HCT116 (cell line): ENCODE data around the gene TSPEAR. TPM values are rescaled to one million over a fixed set of nuclear protein-coding genes. Genes with fewer than 3 reads are reported as not detected.
"Not testable (repeated sequence)": the region's sequence is repeated elsewhere in the genome, so short reads cannot be mapped to it uniquely, and the experiment has no call there.

ENCODE experiments used
- ATAC-seq: fragments of 200-7000 bp; cut with Tn5 transposase; 2 replicates; pipeline ENCODE4 v1.9.1; 2020; ENCODE audit warnings: mild to moderate bottlenecking, moderate library complexity
- BruUV-seq: library from RNA; stranded (reverse); fragments of 400-500 nt; replicated peaks from 2 replicates; lab custom pipeline; 2021; lab: Mats Ljungman, UMichigan
- CTCF ChIA-PET: fragments of 300-600 bp; sonication (Branson Sonifier 250); formaldehyde crosslinking; loops from one replicate; lab custom pipeline; 2021; ENCODE audit warnings: antibody characterized with exemption; lab: Charles Lee
- POLR2A ChIA-PET: fragments of 300-600, 350-600 bp; sonication (Branson Sonifier 250); formaldehyde crosslinking; loops from one replicate; lab custom pipeline; 2021; ENCODE audit warnings: antibody characterized with exemption; lab: Charles Lee
- RAD21 ChIA-PET, 2 experiments: fragments of 300-600 bp; sonication (Branson Sonifier 250); formaldehyde crosslinking; loops; one replicate each; lab custom pipeline; 2023; ENCODE audit warnings: low total read pairs in 2 of 2; ENCODE audit not compliant: uncharacterized antibody in 2 of 2, unreplicated experiment in 2 of 2, low non-redundant PET in 1 of 2; lab: Charles Lee
- DNase-seq: peaks from one replicate; pipeline ENCODE4 v3.0.0-alpha.2; 2010; ENCODE audit warnings: low read depth, low spot score
- H2AFZ ChIP-seq: fragments of 200-600 bp; shearing (Covaris generic), sonication (generic); 2 replicates; pipeline ENCODE4 v1.6.1; 2017; ENCODE audit warnings: low read depth, mixed run types, mixed read lengths, antibody characterized with exemption, low read length; ENCODE audit not compliant: poor library complexity, severe bottlenecking
- H3K27ac ChIP-seq: 2 replicates; pipeline ENCODE4 v1.5.1; 2012; ENCODE audit warnings: low read depth, low read length
- H3K27me3 ChIP-seq: fragments of 200-600 bp; sonication (generic); 2 replicates; pipeline ENCODE4 v1.6.1; 2016; ENCODE audit warnings: mixed run types, low read length, mixed read lengths; ENCODE audit not compliant: insufficient read depth
- H3K36me3 ChIP-seq, 2 experiments: fragments of 200-500 bp in 1 of 2; fragments of 200-600 bp in 1 of 2; sonication (Bioruptor generic) in 1 of 2; sonication (generic) in 1 of 2; 2 replicates each; pipeline versions ENCODE4 v1.5.1 to v1.6.1; 2014 to 2016; ENCODE audit warnings: low read length in 2 of 2, inconsistent platforms in 1 of 2, mixed read lengths in 1 of 2, mixed run types in 1 of 2; ENCODE audit not compliant: insufficient read depth in 2 of 2, control insufficient read depth in 1 of 2
- H3K4me1 ChIP-seq, 2 experiments: fragments of 200-600 bp in 1 of 2; sonication (generic) in 1 of 2; 2 replicates each; pipeline versions ENCODE4 v1.5.1 to v1.6.1; 2012 to 2017; ENCODE audit warnings: low read length in 2 of 2, inconsistent platforms in 1 of 2, mild to moderate bottlenecking in 1 of 2, mixed read lengths in 1 of 2, mixed run types in 1 of 2, moderate library complexity in 1 of 2; ENCODE audit not compliant: insufficient read depth in 2 of 2, control insufficient read depth in 1 of 2
- H3K4me2 ChIP-seq: fragments of 200-600 bp; sonication (generic); 2 replicates; pipeline ENCODE4 v1.6.1; 2017; ENCODE audit warnings: mixed run types, low read length, mixed read lengths
- H3K4me3 ChIP-seq, 2 experiments: fragments of 200-600 bp in 1 of 2; sonication (generic) in 1 of 2; replicated peaks in 1 of 2; 2 replicates each; pipeline ENCODE4 v1.5.1; 2011 to 2016; ENCODE audit warnings: low read length in 2 of 2, control low read depth in 1 of 2, low read depth in 1 of 2, mild to moderate bottlenecking in 1 of 2, mixed read lengths in 1 of 2, mixed run types in 1 of 2
- H3K79me2 ChIP-seq: fragments of 200-600 bp; sonication (generic); 2 replicates; pipeline ENCODE4 v1.6.1; 2017; ENCODE audit warnings: mild to moderate bottlenecking, mixed run types, low read length, moderate library complexity, mixed read lengths; ENCODE audit not compliant: insufficient read depth
- H3K9ac ChIP-seq: fragments of 200-600 bp; sonication (generic); 2 replicates; pipeline ENCODE4 v1.6.1; 2016; ENCODE audit warnings: low read length, mixed read lengths
- H3K9me2 ChIP-seq: fragments of 200-600 bp; sonication (generic), shearing (Covaris generic); 2 replicates; pipeline ENCODE4 v1.6.1; 2017; ENCODE audit warnings: mixed run types, mild to moderate bottlenecking, moderate library complexity; ENCODE audit not compliant: insufficient read depth
- H3K9me3 ChIP-seq, 2 experiments: fragments of 200-500 bp in 1 of 2; fragments of 200-600 bp in 1 of 2; sonication (Bioruptor generic) in 1 of 2; sonication (generic) in 1 of 2; 2 replicates each; pipeline ENCODE4 v1.6.1; 2014 to 2017; ENCODE audit warnings: low read length in 2 of 2, mixed read lengths in 2 of 2, inconsistent platforms in 1 of 2, low read depth in 1 of 2, mild to moderate bottlenecking in 1 of 2, mixed run types in 1 of 2, moderate library complexity in 1 of 2; ENCODE audit not compliant: control insufficient read depth in 1 of 2, insufficient read depth in 1 of 2
- H4K20me1 ChIP-seq: fragments of 200-600 bp; sonication (generic), shearing (Covaris generic); 2 replicates; pipeline ENCODE4 v1.6.1; 2017; ENCODE audit warnings: mixed run types, mild to moderate bottlenecking, moderate library complexity; ENCODE audit not compliant: insufficient read depth
- CEBPB ChIP-seq: IDR thresholded peaks from 2 replicates; pipeline ENCODE4 v1.6.1; 2012; ENCODE audit warnings: low read depth
- EGR1 ChIP-seq: IDR thresholded peaks from 2 replicates; pipeline ENCODE4 v1.6.1; 2012; ENCODE audit warnings: low read depth
- ELF1 ChIP-seq: IDR thresholded peaks from 2 replicates; pipeline ENCODE4 v1.6.1; 2012; ENCODE audit warnings: low read depth, borderline replicate concordance
- EZH2 ChIP-seq: fragments of 200-600 bp; sonication (generic); IDR thresholded peaks from 2 replicates; pipeline ENCODE4 v1.6.1; 2017; ENCODE audit warnings: antibody characterized with exemption, mixed run types
- JUND ChIP-seq: IDR thresholded peaks from 2 replicates; pipeline ENCODE4 v1.6.1; 2012
- MAX ChIP-seq: IDR thresholded peaks from 2 replicates; pipeline ENCODE4 v1.6.1; 2012
- POLR2AphosphoS5 ChIP-seq: IDR thresholded peaks from 2 replicates; pipeline ENCODE4 v1.6.1; 2011; ENCODE audit warnings: mild to moderate bottlenecking, low read depth, low read length, moderate library complexity
- SP1 ChIP-seq: IDR thresholded peaks from 2 replicates; pipeline ENCODE4 v1.6.1; 2012; ENCODE audit warnings: low read depth
- SRF ChIP-seq: IDR thresholded peaks from 2 replicates; pipeline ENCODE4 v1.6.1; 2012; ENCODE audit warnings: low read depth
- TCF7L2 ChIP-seq: IDR thresholded peaks from 2 replicates; pipeline ENCODE4 v1.7.0; 2011; ENCODE audit warnings: borderline replicate concordance, inconsistent platforms; ENCODE audit not compliant: insufficient read depth, insufficient read length; ENCODE audit errors: extremely low read depth
- YY1 ChIP-seq: IDR thresholded peaks from 2 replicates; pipeline ENCODE4 v1.6.1; 2011; ENCODE audit warnings: low read length, low read depth, moderate library complexity, mild to moderate bottlenecking; ENCODE audit not compliant: insufficient replicate concordance; ENCODE audit errors: extremely low read depth
- ZNF274 ChIP-seq: fragments of 200-500 bp; sonication (Bioruptor generic); IDR thresholded peaks from 2 replicates; pipeline ENCODE4 v1.6.1; 2014; ENCODE audit warnings: mild to moderate bottlenecking, low read depth, low read length, inconsistent platforms
- intact Hi-C: fragments of 100-400 bp; cut with micrococcal nuclease; formaldehyde crosslinking; loops from 2 replicates; pipeline ENCODE4 v1.10.0; 2022
- total RNA-seq: library from RNA; stranded (reverse); gene quantifications from one replicate; pipeline ENCODE4 v1.2.1, GENCODE V29; 2021; ENCODE audit not compliant: unreplicated experiment

Gene TSPEAR
- total RNA-seq, 1 experiment from 2014 or later: not detected

GRCh38 chr21:44648557-44649311, 62.6 kb downstream of the TSPEAR start:
- no peak for ATAC-seq
- Histone ChIP-seq H3K4me2 (no peak overlapping the region), H3K4me3 (no peak overlapping the region), H2AFZ (no peak overlapping the region), H3K9me3 (peaks cover 4 to 15% of the 10 kb centered on the region in 2 experiments; a peak in 2 of 4 replicates), H3K9me2 (no peaks in the 10 kb centered on the region), H4K20me1 (no peaks in the 10 kb centered on the region), H3K4me1 (no peaks in the 10 kb centered on the region), H3K9ac (no peak overlapping the region), H3K27me3 (no peaks in the 10 kb centered on the region), H3K79me2 (no peaks in the 10 kb centered on the region), H3K27ac (no peak overlapping the region), H3K36me3 (no peaks in the 10 kb centered on the region)
- ChIA-PET RAD21 (no interaction called here), CTCF (no interaction called here), POLR2A (no interaction called here)
- TF ChIP-seq MAX: no peak
- TF ChIP-seq ZNF274: no peak
- no peak for TF ChIP-seq JUND
- TF ChIP-seq SRF: no peak
- no peak for TF ChIP-seq YY1
- TF ChIP-seq POLR2AphosphoS5: no peak
- TF ChIP-seq EGR1: no peak
- no peak for TF ChIP-seq SP1
- intact Hi-C loops: no loop called here
- DNase-seq: no peak
- no TSS peak for BruUV-seq

- Histone ChIP-seq H2AFZ (no peak overlapping the region), H3K4me2 (no peak overlapping the region), H3K4me1 (no peaks in the 10 kb centered on the region), H3K79me2 (no peaks in the 10 kb centered on the region), H3K36me3 (no peaks in the 10 kb centered on the region), H4K20me1 (no peaks in the 10 kb centered on the region), H3K9me2 (no peaks in the 10 kb centered on the region), H3K27ac (no peak overlapping the region), H3K4me3 (no peak overlapping the region), H3K9me3 (peaks cover 6 to 17% of the 10 kb centered on the region in 2 experiments; a peak in 2 of 4 replicates), H3K27me3 (no peaks in the 10 kb centered on the region), H3K9ac (no peak overlapping the region)
- CTCF ChIA-PET: no interaction called here
- RAD21 ChIA-PET: no interaction called here
- ATAC-seq (no peak), DNase-seq (no peak)
- no TSS peak for BruUV-seq
- no peak for TF ChIP-seq EZH2
- TF ChIP-seq CEBPB: no peak
- TF ChIP-seq TCF7L2: no peak
- TF ChIP-seq ELF1: no peak
- TF ChIP-seq POLR2AphosphoS5: no peak
- TF ChIP-seq, all 23 proteins: peak for 0
- intact Hi-C loops: no loop called here
- POLR2A ChIA-PET: no interaction called here
Observed at GRCh38 chr21:44647222-44647552, 64.2 kb downstream of the TSPEAR start.

- peaks cover 6 to 17% of the 10 kb centered on the region in 2 experiments; a peak in 2 of 4 replicates for H3K9me3 ChIP-seq
- CTCF ChIA-PET, RAD21 ChIA-PET, H3K36me3 ChIP-seq, ATAC-seq, H3K4me3 ChIP-seq, BruUV-seq, H3K9me2 ChIP-seq, H3K4me1 ChIP-seq, intact Hi-C loops, H3K27me3 ChIP-seq, POLR2A ChIA-PET, H3K27ac ChIP-seq, H3K4me2 ChIP-seq, H3K79me2 ChIP-seq, H4K20me1 ChIP-seq, H2AFZ ChIP-seq, H3K9ac ChIP-seq, DNase-seq: not testable (repeated sequence)
Observed at GRCh38 chr21:44646366-44647221, 64.8 kb downstream of the TSPEAR start, which contains the start of gene KRTAP10-11. Gene KRTAP10-11, plus strand, starts transcription at chr21:44646414. Its CDS starts 45 bp downstream, at chr21:44646459.
